COLO668 (cell line): ENCODE results near the gene PHACTR3.
"Not testable (repeated sequence)": the region's sequence is repeated elsewhere in the genome, so short reads cannot be mapped to it uniquely, and the experiment has no call there.

Experiments
- DNase-seq: peaks from one replicate; lab custom pipeline; 2025; ENCODE audit not compliant: unreplicated experiment; lab: John Stamatoyannopoulos, UW

The PHACTR3 gene

DNA sequence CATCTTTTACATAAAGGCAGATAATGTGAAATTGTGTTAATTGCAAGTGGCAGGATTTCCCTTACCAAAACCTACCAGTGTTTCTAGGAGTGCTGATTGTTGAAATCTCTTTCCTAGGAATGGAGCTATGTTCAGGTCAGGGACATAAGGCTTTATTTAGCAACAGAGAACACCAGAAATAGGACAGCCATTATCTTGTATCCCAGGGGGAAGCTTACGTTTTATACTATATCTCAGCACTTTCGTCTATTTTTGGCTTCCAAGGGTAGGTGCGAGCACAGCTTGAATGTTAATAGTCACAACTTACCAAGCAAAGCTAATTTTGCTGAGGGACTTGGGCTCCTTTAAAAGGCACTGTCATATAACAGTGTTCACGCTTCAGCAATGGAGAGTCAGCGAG, 235.1 kb downstream of the PHACTR3 start:
- no peak for DNase-seq

DNA sequence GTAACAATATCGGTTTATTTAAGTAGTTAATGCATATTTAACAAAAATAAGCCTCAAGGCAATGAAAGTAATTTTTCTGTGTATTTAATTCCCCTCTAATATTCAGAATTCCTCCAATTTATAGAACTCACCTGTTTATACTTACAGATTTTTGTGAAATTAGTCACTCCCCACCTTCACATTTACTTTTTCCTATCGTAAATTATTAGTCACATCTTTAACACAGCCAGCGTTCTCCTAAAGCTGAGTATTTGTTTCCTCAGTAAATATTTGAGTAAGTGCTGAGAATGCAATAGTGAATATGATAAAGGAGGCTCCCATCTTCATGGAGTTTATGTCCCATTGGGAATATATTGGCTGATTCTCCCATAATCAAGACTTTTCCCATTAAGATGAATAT, 241.1 kb downstream of the PHACTR3 start:
- no peak for DNase-seq

DNA sequence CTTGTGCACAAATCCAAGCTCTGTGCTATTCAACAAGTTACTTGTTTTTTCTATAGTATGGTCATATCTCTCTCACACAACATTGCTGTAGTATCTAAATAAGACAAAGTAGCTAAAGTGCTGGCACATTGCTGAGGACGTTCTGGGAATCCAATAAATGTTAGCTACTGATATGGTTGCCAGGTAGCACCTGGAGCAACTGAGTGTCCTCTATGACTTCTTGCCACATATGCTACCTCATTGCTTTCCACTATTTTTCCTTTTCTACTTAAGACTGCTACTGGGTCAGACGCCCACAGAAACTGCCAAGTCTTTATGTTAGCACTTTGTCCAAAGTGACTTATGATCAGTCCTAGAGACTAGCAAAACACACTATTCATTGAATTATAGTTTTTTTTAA, 243.8 kb downstream of the PHACTR3 start:
- no peak for DNase-seq

DNA sequence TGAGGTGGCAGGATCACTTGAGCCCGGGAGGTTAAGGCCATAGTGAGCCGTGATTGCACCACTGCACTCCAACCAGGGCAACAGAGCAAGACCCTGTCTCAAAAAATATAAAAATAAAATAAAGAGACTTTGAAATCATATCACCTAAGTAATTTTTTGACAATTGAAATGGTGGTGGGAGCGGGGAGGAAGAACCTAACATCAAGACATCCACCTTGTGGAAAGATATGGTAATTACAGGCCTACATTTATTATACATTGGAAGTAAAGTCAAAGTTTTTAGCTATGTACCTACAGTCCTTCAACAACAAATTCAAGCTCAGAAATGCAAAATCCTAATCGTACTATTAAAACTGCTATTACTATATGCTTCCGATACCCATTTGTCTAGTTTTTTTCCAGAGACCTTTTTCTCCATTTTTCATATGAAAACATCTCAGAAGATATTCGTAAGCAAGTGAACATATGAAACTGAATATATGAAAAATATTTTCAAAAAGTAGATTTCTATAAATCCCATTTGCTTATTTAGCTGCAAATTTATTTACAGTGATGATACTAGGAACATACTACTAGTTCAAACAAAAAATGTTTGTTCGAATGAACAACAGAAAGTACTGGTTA, 245.8 kb downstream of the PHACTR3 start:
- DNase-seq = no peak

DNA sequence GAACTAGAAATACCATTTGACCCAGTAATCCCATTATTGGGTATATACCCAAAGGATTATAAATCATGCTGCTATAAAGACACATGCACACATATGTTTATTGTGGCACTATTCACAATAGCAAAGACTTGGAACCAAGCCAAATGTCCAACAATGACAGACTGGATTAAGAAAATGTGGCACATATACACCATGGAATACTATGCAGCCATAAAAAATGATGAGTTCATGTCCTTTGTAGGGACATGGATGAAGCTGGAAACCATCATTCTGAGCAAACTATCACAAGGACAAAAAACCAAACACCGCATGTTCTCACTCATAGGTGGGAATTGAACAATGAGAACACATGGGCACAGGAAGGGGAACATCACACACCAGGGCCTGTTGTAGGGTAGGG, 252.2 kb downstream of the PHACTR3 start:
- DNase-seq = not testable (repeated sequence)

DNA sequence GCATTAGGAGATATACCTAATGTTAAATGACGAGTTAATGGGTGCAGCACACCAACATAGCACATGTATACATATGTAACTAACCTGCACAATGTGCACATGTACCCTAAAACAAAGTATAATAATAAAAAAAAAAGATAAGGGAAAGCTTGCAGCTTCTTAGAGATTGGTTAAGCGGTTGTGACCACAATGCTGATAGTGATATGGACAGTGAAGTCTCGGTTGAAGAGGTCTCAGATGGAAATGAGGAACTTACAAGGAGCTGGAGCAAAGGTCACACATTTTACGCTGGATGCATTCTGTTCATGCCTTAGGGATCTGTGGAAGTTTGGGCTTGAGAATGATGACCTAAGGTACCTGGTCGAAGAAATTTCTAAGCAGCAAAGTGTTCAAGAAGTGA, 252.6 kb downstream of the PHACTR3 start:
- DNase-seq = not testable (repeated sequence)

DNA sequence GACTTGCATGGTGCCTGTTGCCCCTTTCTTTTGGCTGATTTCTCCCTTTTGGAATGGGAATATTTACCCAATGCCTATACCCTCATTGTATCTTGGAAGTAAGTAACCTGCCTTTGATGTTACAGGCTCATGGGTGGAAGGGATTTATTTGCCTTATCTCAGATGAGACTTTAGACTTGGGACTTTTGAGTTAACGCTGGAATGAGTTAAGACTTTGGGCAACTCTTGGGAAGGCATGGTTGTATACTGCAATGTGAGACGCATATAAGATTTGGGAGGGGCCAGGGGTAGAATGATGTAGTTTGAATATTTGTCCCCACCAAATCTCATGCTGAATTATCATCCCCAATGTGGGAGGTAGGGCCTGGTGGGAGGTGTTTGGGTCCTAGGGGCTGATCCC, 253.6 kb downstream of the PHACTR3 start:
- DNase-seq = no peak

DNA sequence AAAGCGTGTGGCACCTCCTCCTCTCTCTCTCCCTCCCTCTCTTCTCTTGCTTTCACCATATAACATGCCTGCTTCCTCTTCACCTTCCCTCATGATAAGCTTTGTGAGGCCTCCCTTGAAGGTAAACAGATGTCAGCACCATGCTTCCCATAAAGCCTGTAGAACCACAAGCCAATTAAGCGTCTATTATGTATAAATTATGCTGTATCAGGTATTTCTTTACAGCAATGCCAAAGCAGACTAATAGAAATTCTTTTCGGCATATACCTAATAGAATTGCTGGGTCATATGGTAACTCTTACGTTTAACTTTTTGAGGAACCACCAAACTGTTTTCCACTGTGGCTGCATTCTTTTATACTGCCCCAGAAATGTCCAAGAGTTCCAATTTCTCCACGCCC, 254.1 kb downstream of the PHACTR3 start:
- DNase-seq = no peak

DNA sequence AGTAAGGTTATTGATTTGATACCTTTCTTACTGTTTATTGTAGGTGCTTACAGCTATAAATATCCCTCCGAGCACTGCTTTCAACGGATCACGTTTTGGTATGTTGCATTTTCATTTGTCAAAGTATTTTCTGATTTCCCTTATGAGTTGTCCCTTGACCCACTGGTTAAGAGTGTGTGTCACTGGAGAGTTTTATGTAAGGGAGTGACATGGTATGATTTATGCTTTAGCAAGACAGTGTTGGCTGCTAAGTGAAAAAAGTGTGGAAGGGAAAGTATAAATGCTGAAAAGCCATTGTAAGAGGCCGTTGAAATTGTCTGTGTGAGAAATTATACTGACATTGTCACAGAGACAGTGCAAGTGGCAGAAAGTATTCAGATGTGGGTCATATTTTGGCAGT, 257.1 kb downstream of the PHACTR3 start:
- no peak for DNase-seq

DNA sequence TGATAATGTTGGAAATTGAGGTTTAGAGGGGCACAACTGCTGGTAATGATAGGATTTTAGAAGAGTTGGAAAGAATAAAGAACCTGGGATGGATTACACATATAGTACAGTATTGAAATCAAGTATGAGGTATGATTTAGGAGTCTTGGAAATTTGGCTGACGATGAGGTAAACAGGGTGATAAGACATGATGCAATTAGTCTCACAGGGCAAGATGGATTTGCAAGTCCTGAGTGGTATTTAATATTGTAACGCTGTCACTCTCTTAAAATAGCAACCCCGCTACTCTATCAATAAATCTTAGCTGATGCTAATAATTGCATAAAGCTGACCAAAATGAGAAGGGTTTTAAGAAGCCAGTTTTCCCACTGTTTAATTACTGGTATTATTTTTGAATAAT, 258.7 kb downstream of the PHACTR3 start:
- no peak for DNase-seq

DNA sequence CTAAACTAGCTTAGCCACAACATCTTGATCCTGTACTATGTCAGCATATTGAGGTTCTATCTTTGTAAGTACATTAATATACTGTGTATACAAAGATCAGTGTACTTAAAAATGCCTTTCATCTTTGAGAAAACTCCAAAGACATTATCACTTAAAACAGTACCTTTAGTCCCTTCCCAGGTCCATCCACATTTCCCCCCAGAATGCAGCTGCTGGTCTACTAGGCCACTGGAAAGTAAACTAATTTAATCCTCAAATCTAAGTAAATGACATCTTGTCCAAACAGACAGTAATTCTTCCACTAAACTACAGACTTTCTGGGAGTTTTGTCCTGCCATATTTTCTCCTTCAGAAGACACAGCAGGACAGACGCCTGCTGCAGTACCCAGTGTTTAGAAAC, 260.4 kb downstream of the PHACTR3 start:
- DNase-seq = no peak

DNA sequence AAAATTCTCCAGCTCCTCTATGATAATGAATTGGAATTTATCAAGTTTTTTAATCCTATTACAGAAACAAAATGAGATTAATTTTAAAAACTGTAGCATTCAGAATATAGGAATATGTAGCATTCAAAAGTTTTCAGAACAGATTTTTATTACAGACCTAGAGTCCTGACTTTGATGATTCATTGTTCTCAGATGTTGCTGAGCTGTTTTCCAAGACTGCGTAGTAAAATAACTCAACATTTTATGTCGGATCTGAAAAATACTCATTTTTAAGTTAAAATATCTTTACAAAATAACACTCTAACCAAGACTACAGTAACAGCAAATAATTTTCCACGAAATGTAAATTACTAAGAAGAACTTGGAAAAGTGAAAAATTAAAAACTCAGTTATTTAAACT, 262.0 kb downstream of the PHACTR3 start:
- DNase-seq = no peak

DNA sequence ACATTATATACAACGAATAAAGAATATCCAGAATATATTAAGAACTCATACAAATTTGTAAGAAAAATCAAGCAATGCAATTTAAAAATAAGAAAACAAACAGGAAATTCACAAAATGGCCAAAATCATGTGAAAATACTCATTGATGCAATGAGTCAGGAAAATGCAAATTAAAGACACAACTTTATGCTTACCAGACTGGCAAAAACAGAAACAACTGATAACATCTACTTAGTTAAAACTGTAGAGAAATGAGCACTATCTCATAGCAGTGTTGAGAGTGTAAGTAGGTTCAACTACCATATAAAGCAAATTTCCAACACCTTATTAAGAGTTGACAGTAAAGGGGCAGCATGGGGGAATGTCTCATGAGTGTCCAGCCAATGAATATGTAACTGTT, 266.8 kb downstream of the PHACTR3 start:
- DNase-seq = no peak

DNA sequence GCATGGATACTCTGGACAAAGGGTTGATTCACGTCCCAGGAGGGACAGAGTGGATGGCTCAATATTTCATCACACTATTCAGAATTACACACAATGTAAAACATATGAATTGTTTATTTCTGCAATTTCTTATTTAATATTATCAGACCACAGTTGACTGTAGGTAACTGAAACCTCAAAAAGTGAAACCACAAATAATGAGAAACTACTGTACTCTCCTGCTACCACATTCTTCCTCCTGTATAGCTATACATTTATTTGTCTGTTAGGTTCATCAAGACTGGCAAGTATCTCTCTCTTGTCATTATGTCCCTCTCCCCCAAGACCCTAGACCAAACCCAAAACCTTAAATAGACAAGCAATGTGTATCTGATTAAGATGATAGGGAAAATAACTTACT, 269.1 kb downstream of the PHACTR3 start:
- DNase-seq = no peak

DNA sequence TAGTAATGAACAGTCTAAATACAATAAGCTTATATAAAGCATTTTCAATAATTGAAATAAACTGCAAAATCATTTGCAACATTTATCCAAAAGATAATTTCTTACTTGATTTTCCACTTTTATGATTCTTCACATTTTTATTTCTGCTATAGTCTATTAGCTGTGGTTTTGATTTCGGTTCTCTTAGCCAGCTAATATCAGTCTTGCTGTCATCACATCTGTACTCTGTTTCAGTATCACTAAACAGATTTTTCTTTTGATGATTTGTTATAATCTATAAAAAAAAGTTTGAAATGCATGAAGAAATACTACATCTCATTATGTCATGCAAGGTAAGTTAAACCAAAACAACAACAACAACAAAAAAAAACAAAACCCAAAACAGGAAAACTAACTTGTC, 275.9 kb downstream of the PHACTR3 start:
- DNase-seq = no peak

DNA sequence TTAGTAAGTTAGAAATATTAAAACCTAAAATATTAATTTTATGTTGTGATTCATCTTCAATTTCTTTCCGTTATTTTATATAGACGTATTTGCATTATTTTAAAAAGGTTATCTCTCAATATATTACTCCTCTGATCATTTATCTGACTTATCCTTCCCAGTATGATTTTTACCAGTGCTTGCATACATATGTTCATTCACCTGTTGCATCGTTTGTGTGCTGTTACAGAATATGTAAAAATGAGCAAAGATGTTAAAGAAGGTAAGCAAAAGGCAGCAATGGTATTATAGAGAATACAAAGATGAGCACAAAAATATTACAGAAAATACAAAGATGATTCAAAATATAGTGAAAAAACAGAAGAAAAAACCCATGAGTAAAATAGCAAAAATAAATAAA, 280.2 kb downstream of the PHACTR3 start:
- DNase-seq = no peak

DNA sequence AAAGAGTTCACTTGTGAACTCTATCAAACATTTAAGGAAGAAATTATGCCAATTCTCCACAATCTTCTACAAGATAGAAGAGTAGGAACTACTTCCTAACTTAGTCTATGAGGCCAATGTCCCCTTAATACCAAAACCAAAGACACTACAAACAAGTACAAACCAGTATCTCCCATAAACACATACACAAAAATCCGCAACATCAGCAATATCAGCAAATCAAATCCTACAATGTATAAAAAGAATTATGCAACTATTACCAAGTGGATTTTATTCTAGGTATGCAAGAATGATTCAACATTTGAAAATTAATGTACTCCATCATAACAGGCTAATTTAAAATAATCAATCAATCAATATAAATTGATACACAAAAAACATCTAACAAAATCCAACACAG, 283.7 kb downstream of the PHACTR3 start:
- DNase-seq = no peak

DNA sequence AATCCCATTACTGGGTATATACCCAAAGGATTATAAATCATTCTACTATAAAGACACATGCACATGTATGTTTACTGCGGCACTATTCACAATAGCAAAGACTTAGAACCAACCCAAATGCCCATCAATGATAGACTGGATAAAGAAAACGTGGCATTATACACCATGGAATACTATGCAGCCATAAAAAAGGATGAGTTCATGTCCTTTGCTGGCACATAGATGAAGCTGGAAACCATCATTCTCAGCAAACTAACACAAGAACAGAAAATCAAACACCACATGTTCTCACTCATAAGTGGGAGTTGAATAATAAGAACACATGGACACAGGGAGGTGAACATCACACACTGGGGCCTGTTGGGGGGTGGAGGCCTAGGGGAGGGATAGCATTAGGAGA, 285.7 kb downstream of the PHACTR3 start:
- not testable (repeated sequence) for DNase-seq

DNA sequence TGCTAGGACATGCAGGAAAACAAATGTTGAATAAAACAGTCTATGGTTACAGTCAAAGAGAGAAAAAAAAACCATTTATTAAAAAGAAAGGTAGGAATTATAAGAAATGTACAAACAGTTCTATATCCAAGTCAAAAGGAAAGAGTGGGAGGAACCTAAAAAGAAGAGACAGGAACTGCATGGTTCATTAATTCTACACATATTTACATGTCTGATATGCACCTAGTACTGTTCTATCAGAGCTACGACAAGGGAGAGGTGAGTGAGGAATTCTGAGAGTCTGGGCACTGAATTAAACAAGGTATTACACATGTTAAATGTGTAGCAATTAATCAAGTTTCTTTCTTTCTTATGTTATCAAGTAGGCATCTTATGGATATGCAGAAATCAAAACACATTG, 287.2 kb downstream of the PHACTR3 start:
- no peak for DNase-seq

DNA sequence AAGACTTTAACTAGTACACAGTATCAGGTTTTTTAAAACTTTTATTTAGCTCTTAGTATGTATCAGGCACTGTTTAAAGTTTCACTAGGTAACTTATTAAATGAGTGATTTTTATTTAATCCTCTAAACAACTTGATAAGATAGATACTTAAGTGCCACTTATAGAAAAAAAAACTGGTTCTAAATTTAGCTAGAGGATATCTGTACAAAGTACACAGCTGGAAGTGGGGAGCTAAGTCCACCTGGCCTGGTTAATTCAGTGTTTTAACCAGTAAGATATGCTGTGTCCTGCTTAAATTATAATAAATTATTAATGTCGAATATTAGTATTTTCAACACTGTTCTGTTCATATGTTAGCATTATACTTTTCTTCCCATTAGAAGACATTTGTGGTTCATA, 291.6 kb downstream of the PHACTR3 start:
- DNase-seq = no peak
